CD14-positive monocyte (primary cell): ENCODE results near the gene PON3. TPM values are rescaled to one million over a fixed set of nuclear protein-coding genes. Genes with fewer than 3 reads are reported as not detected.

Source experiments
- DNase-seq, 3 donors: peaks; one replicate each; pipeline ENCODE4 v3.0.0-alpha.2; 2011 to 2022
- H2AFZ ChIP-seq: 2 replicates; pipeline ENCODE4 v1.6.0; 2012; ENCODE audit warnings: mild to moderate bottlenecking, low read depth, low read length, inconsistent platforms; ENCODE audit not compliant: insufficient read depth, poor library complexity, severe bottlenecking
- H3K27ac ChIP-seq, 2 donors: 1 replicate in 1 of 2; 2 replicates in 1 of 2; pipeline ENCODE4 v1.5.1; 2012 to 2013; ENCODE audit warnings: low read length in 2 of 2, control low read depth in 1 of 2, inconsistent platforms in 1 of 2, low read depth in 1 of 2, mild to moderate bottlenecking in 1 of 2
- H3K27me3 ChIP-seq, 2 donors: one replicate each; pipeline versions ENCODE4 v1.6.0 to v1.6.1; 2011 to 2013; ENCODE audit warnings: low read length in 2 of 2; ENCODE audit not compliant: control insufficient read depth in 2 of 2, insufficient read depth in 2 of 2
- H3K36me3 ChIP-seq, 2 donors: replicated peaks in 1 of 2; 1 replicate in 1 of 2; 2 replicates in 1 of 2; pipeline versions ENCODE4 v1.5.1 to v1.6.1; 2012 to 2013; ENCODE audit warnings: low read length in 2 of 2, control low read depth in 1 of 2, inconsistent platforms in 1 of 2, mild to moderate bottlenecking in 1 of 2; ENCODE audit not compliant: insufficient read depth in 2 of 2, control insufficient read depth in 1 of 2
- H3K4me1 ChIP-seq, 2 donors: 1 replicate in 1 of 2; 2 replicates in 1 of 2; pipeline versions ENCODE4 v1.5.1 to v1.6.1; 2012 to 2013; ENCODE audit warnings: low read length in 2 of 2, control low read depth in 1 of 2, inconsistent platforms in 1 of 2, mild to moderate bottlenecking in 1 of 2, moderate library complexity in 1 of 2; ENCODE audit not compliant: insufficient read depth in 2 of 2, control insufficient read depth in 1 of 2
- H3K4me2 ChIP-seq: replicated peaks from 2 replicates; pipeline ENCODE3; 2012; ENCODE audit warnings: low read length, moderate library complexity, mild to moderate bottlenecking; ENCODE audit not compliant: poor library complexity, severe bottlenecking; ENCODE audit errors: extremely low read depth
- H3K4me3 ChIP-seq, 3 experiments: fragments of 200-600 bp in 1 of 3; sonication (generic) in 1 of 3; replicated peaks in 1 of 3; 1 replicate in 2 of 3; 2 replicates in 1 of 3; pipeline ENCODE4 v1.5.1; 2011 to 2013; ENCODE audit warnings: low read length in 3 of 3, mild to moderate bottlenecking in 3 of 3, control low read depth in 2 of 3, low read depth in 2 of 3, inconsistent platforms in 1 of 3, moderate library complexity in 1 of 3
- H3K79me2 ChIP-seq: 2 replicates; pipeline ENCODE4 v1.6.0; 2012; ENCODE audit warnings: mild to moderate bottlenecking, control low read depth, inconsistent platforms, low read length, moderate library complexity; ENCODE audit not compliant: insufficient read depth
- H3K9ac ChIP-seq: 2 replicates; pipeline ENCODE4 v1.6.0; 2017; ENCODE audit warnings: low read length, mild to moderate bottlenecking; ENCODE audit not compliant: insufficient read depth, poor library complexity, severe bottlenecking
- H3K9me3 ChIP-seq, 2 donors: replicated peaks in 1 of 2; 1 replicate in 1 of 2; 2 replicates in 1 of 2; pipeline versions ENCODE4 v1.5.1 to v1.6.1; 2012 to 2013; ENCODE audit warnings: low read length in 2 of 2, control low read depth in 1 of 2; ENCODE audit not compliant: control insufficient read depth in 1 of 2, insufficient read depth in 1 of 2
- H4K20me1 ChIP-seq: 2 replicates; pipeline ENCODE4 v1.6.0; 2012; ENCODE audit warnings: mild to moderate bottlenecking, low read length, control low read depth, moderate library complexity; ENCODE audit not compliant: insufficient read depth
- H3K27ac Mint-ChIP-seq, 7 donors: one replicate each; pipeline ENCODE4 v1.8.0; 2020; ENCODE audit warnings: mild to moderate bottlenecking in 7 of 7, mixed read lengths in 7 of 7, moderate library complexity in 6 of 7, inconsistent platforms in 2 of 7
- H3K27me3 Mint-ChIP-seq, 3 donors: one replicate each; pipeline ENCODE4 v1.8.0; 2021 to 2022; ENCODE audit warnings: low read depth in 3 of 3, mild to moderate bottlenecking in 3 of 3, mixed read lengths in 3 of 3, moderate library complexity in 3 of 3, inconsistent platforms in 1 of 3
- H3K36me3 Mint-ChIP-seq, 2 donors: one replicate each; pipeline ENCODE4 v1.8.0; 2020; ENCODE audit warnings: mixed read lengths in 2 of 2, inconsistent platforms in 1 of 2, mild to moderate bottlenecking in 1 of 2
- H3K4me1 Mint-ChIP-seq: one replicate; pipeline ENCODE4 v1.8.0; 2020; ENCODE audit warnings: mild to moderate bottlenecking, mixed read lengths
- H3K4me3 Mint-ChIP-seq, 2 donors: one replicate each; pipeline ENCODE4 v1.8.0; 2020; ENCODE audit warnings: mild to moderate bottlenecking in 2 of 2, mixed read lengths in 2 of 2, moderate library complexity in 1 of 2
- H3K9me3 Mint-ChIP-seq, 7 donors: one replicate each; pipeline ENCODE4 v1.8.0; 2020 to 2022; ENCODE audit warnings: mixed read lengths in 7 of 7, mild to moderate bottlenecking in 6 of 7, moderate library complexity in 6 of 7, inconsistent platforms in 2 of 7
- CTCF ChIP-seq: fragments of 200-600 bp; IDR thresholded peaks from one replicate; pipeline ENCODE4 v1.8.0; 2022; ENCODE audit warnings: antibody characterized with exemption, mild to moderate bottlenecking
- WGBS: methylation state at CpG from one replicate; pipeline ENCODE4 v1.1.5; 2013; ENCODE audit warnings: missing lambda C conversion rate; ENCODE audit not compliant: insufficient coverage; 5-methylcytosine and 5-hydroxymethylcytosine counted together
- intact Hi-C, 2 donors: fragments of 100-400 bp; cut with micrococcal nuclease; formaldehyde crosslinking; loops; one replicate each; pipeline versions ENCODE4 v1.15.0 to v1.15.1; 2023
- polyA plus RNA-seq, 3 donors: library from polyadenylated mRNA; depleted of rRNA in 1 of 3; unstranded in 2 of 3; stranded (reverse) in 1 of 3; fragments of 300-500 nt in 2 of 3; fragments of >200 nt in 1 of 3; fragmentation: Illumina TruSeq in 2 of 3; gene quantifications; 1 replicate in 2 of 3; 2 replicates in 1 of 3; pipeline ENCODE4 v1.2.3, GENCODE V29; 2012 to 2021

Gene PON3
- polyA plus RNA-seq, 3 donors, result not detected

GRCh38 chr7:95367606-95368005, 28.6 kb downstream of the PON3 start:
- Histone ChIP-seq H2AFZ (no peak overlapping the region), H3K4me1 (no peaks in the 10 kb centered on the region), H3K4me3 (no peak overlapping the region), H3K9me3 (no peaks in the 10 kb centered on the region), H3K27me3 (no peaks in the 10 kb centered on the region), H3K27ac (no peak overlapping the region), H3K79me2 (no peaks in the 10 kb centered on the region), H3K4me2 (no peak overlapping the region), H3K36me3 (no peaks in the 10 kb centered on the region), H3K9ac (no peak overlapping the region), H4K20me1 (no peaks in the 10 kb centered on the region)
- Mint-ChIP-seq H3K36me3 (no peaks in the 10 kb centered on the region), H3K9me3 (peaks cover 0 to 2% (median 0%) of the 10 kb centered on the region in 7 donors), H3K27ac (no peak overlapping the region), H3K4me3 (no peak overlapping the region), H3K4me1 (no peaks in the 10 kb centered on the region), H3K27me3 (peaks cover 0 to 4% (median 0%) of the 10 kb centered on the region in 3 donors)
- WGBS, result no CpG with 5 or more reads among the region's 1 CpG
- DNase-seq, result no peak
- TF ChIP-seq CTCF, result no peak
- intact Hi-C loops, result no loop called here

GRCh38 chr7:95365151-95365550, 31.0 kb downstream of the PON3 start:
- Histone ChIP-seq H4K20me1 (no peaks in the 10 kb centered on the region), H3K27me3 (no peaks in the 10 kb centered on the region), H2AFZ (no peak overlapping the region), H3K9ac (no peak overlapping the region), H3K9me3 (no peaks in the 10 kb centered on the region), H3K4me1 (no peaks in the 10 kb centered on the region), H3K27ac (no peak overlapping the region), H3K79me2 (no peaks in the 10 kb centered on the region), H3K4me3 (no peak overlapping the region), H3K36me3 (no peaks in the 10 kb centered on the region), H3K4me2 (no peak overlapping the region)
- no peak for DNase-seq
- Mint-ChIP-seq H3K36me3 (no peaks in the 10 kb centered on the region), H3K9me3 (peaks cover 0 to 2% (median 0%) of the 10 kb centered on the region in 7 donors), H3K4me3 (no peak overlapping the region), H3K27ac (no peak overlapping the region), H3K27me3 (peaks cover 0 to 4% (median 0%) of the 10 kb centered on the region in 3 donors), H3K4me1 (no peaks in the 10 kb centered on the region)
- WGBS, result 100% methylated on average over 1 of the region's 1 CpG
- intact Hi-C loops, result no loop called here
- TF ChIP-seq CTCF, result no peak
